ENCODE measurements around the gene LYSMD3. TPM values are rescaled to one million over a fixed set of nuclear protein-coding genes. Genes with fewer than 3 reads are reported as not detected.

LYSMD3 gene
- total RNA-seq, 4 donors from 2014 or later, result 7.9 to 15.7 (median 14.3) TPM

DNA sequence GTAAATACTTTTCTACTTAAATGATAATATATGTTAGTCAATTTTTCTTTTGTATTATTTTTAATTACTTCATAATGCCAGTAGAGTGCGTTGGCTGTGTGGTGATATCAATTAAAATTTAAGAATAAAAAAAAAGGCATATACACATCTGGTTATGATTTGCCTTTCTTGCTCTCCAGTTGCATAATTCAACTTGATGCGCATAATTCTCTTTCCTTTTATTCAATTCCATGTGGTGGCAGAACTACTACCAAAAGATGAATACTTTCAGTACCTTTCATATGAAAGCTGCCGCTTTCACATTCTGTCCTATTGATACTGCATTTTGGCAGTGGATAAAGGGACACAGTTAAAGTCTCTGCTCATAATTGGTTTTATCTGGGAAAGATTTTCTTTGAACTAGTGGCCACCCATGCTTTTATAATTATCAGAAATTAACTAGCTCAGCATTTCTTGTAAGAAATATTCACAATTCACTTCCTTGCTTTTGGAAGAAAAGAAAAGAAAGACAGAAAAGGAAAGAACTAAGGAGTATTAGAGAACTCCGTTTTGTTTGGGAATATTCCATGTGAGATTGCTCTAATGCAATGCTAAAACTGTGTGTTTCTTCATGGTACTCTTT is 16.9 kb upstream of the LYSMD3 start:
- no peak for DNase-seq
- no peak overlapping the region for H3K4me3 ChIP-seq
- H3K36me3 ChIP-seq, result no peaks in the 10 kb centered on the region
- TF ChIP-seq, protein P1, sequence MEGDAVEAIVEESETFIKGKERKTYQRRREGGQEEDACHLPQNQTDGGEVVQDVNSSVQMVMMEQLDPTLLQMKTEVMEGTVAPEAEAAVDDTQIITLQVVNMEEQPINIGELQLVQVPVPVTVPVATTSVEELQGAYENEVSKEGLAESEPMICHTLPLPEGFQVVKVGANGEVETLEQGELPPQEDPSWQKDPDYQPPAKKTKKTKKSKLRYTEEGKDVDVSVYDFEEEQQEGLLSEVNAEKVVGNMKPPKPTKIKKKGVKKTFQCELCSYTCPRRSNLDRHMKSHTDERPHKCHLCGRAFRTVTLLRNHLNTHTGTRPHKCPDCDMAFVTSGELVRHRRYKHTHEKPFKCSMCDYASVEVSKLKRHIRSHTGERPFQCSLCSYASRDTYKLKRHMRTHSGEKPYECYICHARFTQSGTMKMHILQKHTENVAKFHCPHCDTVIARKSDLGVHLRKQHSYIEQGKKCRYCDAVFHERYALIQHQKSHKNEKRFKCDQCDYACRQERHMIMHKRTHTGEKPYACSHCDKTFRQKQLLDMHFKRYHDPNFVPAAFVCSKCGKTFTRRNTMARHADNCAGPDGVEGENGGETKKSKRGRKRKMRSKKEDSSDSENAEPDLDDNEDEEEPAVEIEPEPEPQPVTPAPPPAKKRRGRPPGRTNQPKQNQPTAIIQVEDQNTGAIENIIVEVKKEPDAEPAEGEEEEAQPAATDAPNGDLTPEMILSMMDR (IDR thresholded peaks at IDR 0.05 in 4 of 5, conservative IDR thresholded peaks at IDR 0.05 in 1 of 5), result no peak
- no peak for TF ChIP-seq POLR2A (IDR thresholded peaks at IDR 0.05)
- no peaks in the 10 kb centered on the region for H3K4me1 ChIP-seq
- H3K27me3 ChIP-seq, result no peaks in the 10 kb centered on the region
- in situ Hi-C loops (cut with MboI; ENCODE audit: low sequenced_read_pairs in 4 of 4), result loop anchor here in 1 of 4 donors (25.0 kb wide), 1 partner anchor 134 kb away; the partner anchor contains the start of gene CETN3
- intact Hi-C loops (cut with DNase I; ENCODE audit: low total_unique reads), result no loop called here
- H3K27ac ChIP-seq, result no peak overlapping the region
- H3K9me3 ChIP-seq, result no peaks in the 10 kb centered on the region
- ATAC-seq, result no peak

DNA sequence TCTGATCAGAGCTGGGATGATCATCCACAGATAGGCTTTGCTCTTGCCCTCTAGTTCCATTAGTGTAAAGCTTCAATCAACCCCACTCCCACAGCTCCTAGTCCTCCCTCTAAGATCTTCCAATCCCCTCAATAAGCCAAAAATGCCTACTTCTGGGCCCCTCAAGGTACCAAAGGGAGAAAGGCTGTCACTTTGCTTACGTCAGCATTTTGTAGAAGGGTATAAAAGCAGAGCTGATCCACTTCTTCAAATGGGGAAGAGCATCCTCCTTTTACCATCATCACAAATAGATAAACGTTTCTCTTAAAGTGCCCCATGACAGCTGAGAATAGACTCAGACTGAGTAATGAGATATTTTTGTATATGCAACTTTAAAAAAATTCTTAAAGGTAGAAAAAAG is 16.1 kb upstream of the LYSMD3 start:
- Histone ChIP-seq H3K4me3 (no peak overlapping the region), H3K27ac (no peak overlapping the region), H3K9me3 (no peaks in the 10 kb centered on the region), H3K4me1 (no peaks in the 10 kb centered on the region), H3K27me3 (no peaks in the 10 kb centered on the region), H3K36me3 (no peaks in the 10 kb centered on the region)
- DNase-seq (no peak), ATAC-seq (no peak)
- intact Hi-C loops (cut with DNase I; ENCODE audit: low total_unique reads) (no loop called here), in situ Hi-C loops (cut with MboI; ENCODE audit: low sequenced_read_pairs in 4 of 4) (loop anchor here in 1 of 4 donors (25.0 kb wide), 1 partner anchor 133 kb away; the partner anchor contains the start of gene CETN3)
- TF ChIP-seq, protein P1 (IDR thresholded peaks at IDR 0.05 in 4 of 5, conservative IDR thresholded peaks at IDR 0.05 in 1 of 5), result no peak
- TF ChIP-seq POLR2A (IDR thresholded peaks at IDR 0.05), result no peak

DNA sequence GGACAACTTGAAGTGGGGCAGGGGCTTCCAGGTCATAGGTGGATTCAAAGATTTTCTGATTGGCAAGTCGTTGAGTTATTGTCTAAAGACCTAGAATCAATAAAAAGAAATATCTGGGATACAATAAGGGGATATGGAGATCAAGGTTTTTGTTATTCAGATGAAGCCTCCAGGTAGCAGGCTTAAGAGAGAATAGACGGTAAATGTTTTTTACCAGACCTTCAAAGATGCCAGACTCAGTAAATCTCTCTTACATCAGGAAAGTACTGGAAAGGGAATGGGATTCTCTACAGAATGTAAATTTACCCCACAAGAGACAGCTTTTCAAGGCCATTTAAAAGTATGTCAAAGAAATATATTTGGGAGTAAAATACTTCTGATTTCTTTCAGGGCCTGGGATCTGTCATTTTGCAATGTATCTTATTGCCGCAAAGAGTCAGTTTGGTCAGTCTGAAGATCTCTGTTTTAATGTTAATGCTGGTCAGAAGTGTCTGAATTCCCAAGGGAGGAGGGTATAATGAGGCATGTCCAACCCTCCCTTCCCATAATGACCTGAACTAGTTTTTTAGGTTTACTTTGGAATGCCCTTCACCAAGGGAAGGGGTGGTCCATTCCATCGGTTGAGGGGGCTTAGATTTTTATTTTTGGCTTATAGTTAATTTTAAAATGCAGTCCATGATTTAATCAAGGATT is 13.6 kb upstream of the LYSMD3 start:
- in situ Hi-C loops (cut with MboI; ENCODE audit: low sequenced_read_pairs in 4 of 4), result loop anchor here in 1 of 4 donors (25.0 kb wide), 1 partner anchor 131 kb away; the partner anchor contains the start of gene CETN3
- no peaks in the 10 kb centered on the region for H3K36me3 ChIP-seq
- H3K4me1 ChIP-seq, result no peaks in the 10 kb centered on the region
- no peak overlapping the region for H3K4me3 ChIP-seq
- intact Hi-C loops (cut with DNase I; ENCODE audit: low total_unique reads), result no loop called here
- DNase-seq (no peak), ATAC-seq (no peak)
- no peak for TF ChIP-seq POLR2A (IDR thresholded peaks at IDR 0.05)
- TF ChIP-seq, protein P1 (IDR thresholded peaks at IDR 0.05 in 4 of 5, conservative IDR thresholded peaks at IDR 0.05 in 1 of 5), result no peak
- no peaks in the 10 kb centered on the region for H3K9me3 ChIP-seq
- H3K27me3 ChIP-seq, result no peaks in the 10 kb centered on the region
- no peak overlapping the region for H3K27ac ChIP-seq

DNA sequence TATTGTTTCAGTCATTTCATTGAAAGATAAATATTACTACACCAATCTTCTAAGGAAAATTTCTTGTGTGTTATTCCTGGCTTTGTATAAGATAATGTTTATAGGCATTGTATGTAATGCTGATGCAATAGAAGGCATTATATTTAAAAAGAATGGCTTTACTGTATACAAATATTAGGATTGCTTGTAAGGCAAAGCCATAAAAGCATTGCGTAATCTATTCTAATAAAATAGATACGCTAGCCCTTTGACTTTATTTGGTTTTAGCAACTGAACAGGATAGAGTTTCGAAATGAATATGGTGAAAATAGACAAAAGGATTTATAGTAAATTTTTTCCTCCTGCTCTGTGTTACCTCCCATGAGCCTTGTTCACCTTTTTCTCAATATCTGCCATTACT is 5.5 kb upstream of the LYSMD3 start:
- no peak overlapping the region for H3K27ac ChIP-seq
- intact Hi-C loops (cut with DNase I; ENCODE audit: low total_unique reads), result no loop called here
- H3K36me3 ChIP-seq, result no peaks in the 10 kb centered on the region
- ATAC-seq (no peak), DNase-seq (no peak)
- peaks cover 9 to 11% of the 10 kb centered on the region in 2 donors for H3K4me1 ChIP-seq
- TF ChIP-seq POLR2A (IDR thresholded peaks at IDR 0.05), result no peak
- TF ChIP-seq, protein P1 (IDR thresholded peaks at IDR 0.05 in 4 of 5, conservative IDR thresholded peaks at IDR 0.05 in 1 of 5), result no peak
- H3K9me3 ChIP-seq, result no peaks in the 10 kb centered on the region
- in situ Hi-C loops (cut with MboI; ENCODE audit: low sequenced_read_pairs in 4 of 4), result loop anchor here in 3 of 4 donors (5.0 to 25.0 kb wide), 3 partner anchors 90 to 123 kb away; partner anchors contain the start of gene CETN3 (in 1 of the 3)
- H3K4me3 ChIP-seq, result no peak overlapping the region
- peaks cover 0 to 5% (median 0%) of the 10 kb centered on the region in 3 donors for H3K27me3 ChIP-seq

Data from gastrocnemius medialis (tissue), 4 donors.